Tibial artery (tissue), 4 donors: Measurements from ENCODE around the gene RIPK4.

Experiments
- DNase-seq, 2 donors: peaks; one replicate each; pipeline ENCODE4 v3.0.0-alpha.2; 2019
- H3K27ac ChIP-seq, 2 donors: fragments of 200-600 bp; sonication (generic) in 1 of 2; 1 replicate in 1 of 2; 2 replicates in 1 of 2; pipeline ENCODE4 v1.5.1; 2018 to 2019; ENCODE audit warnings: mild to moderate bottlenecking in 1 of 2
- H3K27me3 ChIP-seq, 2 donors: fragments of 200-600 bp; sonication (generic) in 1 of 2; one replicate each; pipeline versions ENCODE4 v1.5.1 to v1.6.0; 2016 to 2019
- H3K36me3 ChIP-seq, 3 donors: fragments of 200-600 bp; sonication (generic) in 2 of 3; one replicate each; pipeline ENCODE4 v1.5.1; 2016 to 2019; ENCODE audit warnings: mild to moderate bottlenecking in 2 of 3
- H3K4me1 ChIP-seq, 4 donors: fragments of 200-600 bp; sonication (generic) in 2 of 4; 1 replicate in 3 of 4; 2 replicates in 1 of 4; pipeline ENCODE4 v1.5.1; 2016 to 2019
- H3K4me3 ChIP-seq, 2 donors: fragments of 200-600 bp; sonication (generic) in 1 of 2; 1 replicate in 1 of 2; 2 replicates in 1 of 2; pipeline ENCODE4 v1.5.1; 2018 to 2019; ENCODE audit warnings: mild to moderate bottlenecking in 2 of 2
- H3K9me3 ChIP-seq, 3 donors: fragments of 200-600 bp; sonication (generic) in 1 of 3; one replicate each; pipeline ENCODE4 v1.5.1; 2016 to 2019
- intact Hi-C: fragments of 100-400 bp; cut with DNase I; formaldehyde crosslinking; loops from one replicate; pipeline ENCODE4 v1.15.0; 2023; ENCODE audit warnings: low total_unique reads
- TF ChIP-seq, protein P1 (sequence below), 2 experiments: fragments of 200-600 bp in 1 of 2; fragments of 450-650 bp in 1 of 2; IDR thresholded peaks; one replicate each; pipeline ENCODE4 v1.5.1; 2017 to 2019; ENCODE audit warnings: antibody characterized with exemption in 2 of 2, mild to moderate bottlenecking in 1 of 2, moderate library complexity in 1 of 2

The RIPK4 gene

GRCh38 chr21:41809891-41810596, 43.2 kb upstream of the RIPK4 start:
- intact Hi-C loops = no loop called here
- H3K36me3 ChIP-seq = peaks cover 13 to 54% (median 37%) of the 10 kb centered on the region in 3 donors
- TF ChIP-seq, protein P1, sequence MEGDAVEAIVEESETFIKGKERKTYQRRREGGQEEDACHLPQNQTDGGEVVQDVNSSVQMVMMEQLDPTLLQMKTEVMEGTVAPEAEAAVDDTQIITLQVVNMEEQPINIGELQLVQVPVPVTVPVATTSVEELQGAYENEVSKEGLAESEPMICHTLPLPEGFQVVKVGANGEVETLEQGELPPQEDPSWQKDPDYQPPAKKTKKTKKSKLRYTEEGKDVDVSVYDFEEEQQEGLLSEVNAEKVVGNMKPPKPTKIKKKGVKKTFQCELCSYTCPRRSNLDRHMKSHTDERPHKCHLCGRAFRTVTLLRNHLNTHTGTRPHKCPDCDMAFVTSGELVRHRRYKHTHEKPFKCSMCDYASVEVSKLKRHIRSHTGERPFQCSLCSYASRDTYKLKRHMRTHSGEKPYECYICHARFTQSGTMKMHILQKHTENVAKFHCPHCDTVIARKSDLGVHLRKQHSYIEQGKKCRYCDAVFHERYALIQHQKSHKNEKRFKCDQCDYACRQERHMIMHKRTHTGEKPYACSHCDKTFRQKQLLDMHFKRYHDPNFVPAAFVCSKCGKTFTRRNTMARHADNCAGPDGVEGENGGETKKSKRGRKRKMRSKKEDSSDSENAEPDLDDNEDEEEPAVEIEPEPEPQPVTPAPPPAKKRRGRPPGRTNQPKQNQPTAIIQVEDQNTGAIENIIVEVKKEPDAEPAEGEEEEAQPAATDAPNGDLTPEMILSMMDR (IDR thresholded peaks at IDR 0.05) = no peak
- H3K4me1 ChIP-seq = no peaks in the 10 kb centered on the region
- H3K27ac ChIP-seq = no peak overlapping the region
- no peak overlapping the region for H3K4me3 ChIP-seq
- no peaks in the 10 kb centered on the region for H3K27me3 ChIP-seq
- H3K9me3 ChIP-seq = no peaks in the 10 kb centered on the region
- DNase-seq = no peak

DNA sequence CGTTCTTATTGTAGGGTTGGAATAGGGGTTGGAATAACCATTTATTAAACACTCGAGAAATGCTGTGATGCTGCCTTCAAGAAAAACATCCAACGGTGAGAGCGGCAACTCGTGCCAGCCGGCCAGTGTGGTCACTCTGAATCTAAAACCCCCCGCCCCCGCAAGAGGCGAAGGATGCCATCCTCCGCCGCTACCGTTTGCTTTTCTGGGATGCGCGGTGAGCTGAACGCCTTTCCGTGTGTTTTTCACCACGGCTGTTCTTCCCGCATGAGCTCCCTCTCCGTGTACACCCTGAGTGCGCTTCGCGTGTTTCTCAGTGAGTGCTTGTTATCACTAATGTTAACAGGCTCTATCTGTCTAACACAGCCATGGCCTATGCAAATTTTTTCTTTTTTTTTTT, 42.0 kb upstream of the RIPK4 start:
- H3K27ac ChIP-seq = no peak overlapping the region
- H3K4me3 ChIP-seq = no peak overlapping the region
- no peaks in the 10 kb centered on the region for H3K9me3 ChIP-seq
- DNase-seq = no peak
- no peaks in the 10 kb centered on the region for H3K4me1 ChIP-seq
- peaks cover 8 to 50% (median 35%) of the 10 kb centered on the region in 3 donors for H3K36me3 ChIP-seq
- no peaks in the 10 kb centered on the region for H3K27me3 ChIP-seq
- TF ChIP-seq, protein P1 (IDR thresholded peaks at IDR 0.05) = no peak
- intact Hi-C loops = no loop called here

DNA sequence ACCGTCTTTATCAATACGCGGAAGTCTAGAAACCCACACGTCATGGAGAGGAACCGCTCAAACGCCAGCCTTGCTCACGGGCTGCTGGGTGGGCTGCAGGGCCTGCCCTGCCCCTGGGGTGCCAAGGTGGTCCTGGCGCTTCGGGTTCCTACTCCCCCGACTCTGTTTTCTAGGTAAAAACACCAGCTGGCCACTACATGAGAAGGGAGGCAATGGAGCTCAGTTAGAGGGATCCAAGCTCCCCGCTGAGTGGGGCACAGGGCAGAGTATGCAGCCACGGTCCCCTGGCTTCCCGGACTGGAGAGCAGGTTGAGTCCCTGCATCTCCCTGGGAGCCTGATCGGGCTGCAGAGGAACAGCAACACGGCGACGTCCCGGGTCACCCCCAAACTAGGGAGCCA, 41.2 kb upstream of the RIPK4 start:
- DNase-seq = no peak
- H3K9me3 ChIP-seq = no peaks in the 10 kb centered on the region
- H3K36me3 ChIP-seq = peaks cover 8 to 44% (median 32%) of the 10 kb centered on the region in 3 donors
- H3K4me3 ChIP-seq = no peak overlapping the region
- no peak overlapping the region for H3K27ac ChIP-seq
- peaks cover 0 to 5% (median 5%) of the 10 kb centered on the region in 4 donors for H3K4me1 ChIP-seq
- TF ChIP-seq, protein P1 (IDR thresholded peaks at IDR 0.05) = no peak
- intact Hi-C loops = no loop called here
- no peaks in the 10 kb centered on the region for H3K27me3 ChIP-seq

DNA sequence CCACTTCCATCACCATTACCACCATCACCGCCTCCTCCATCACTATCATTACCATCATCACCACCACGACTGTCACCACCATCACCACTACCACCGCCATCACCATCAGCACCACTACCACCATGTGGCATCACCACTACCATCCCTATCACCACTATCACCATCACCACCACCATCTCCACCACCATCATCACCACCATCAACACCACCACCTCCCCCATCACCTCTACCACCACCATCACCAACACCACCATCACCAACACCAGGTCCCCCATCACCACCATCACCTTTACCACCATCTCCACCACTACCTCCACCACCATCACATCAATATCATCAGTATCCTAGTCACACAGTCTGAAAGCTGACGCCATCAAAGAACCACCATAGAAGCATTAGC, 39.9 kb upstream of the RIPK4 start:
- intact Hi-C loops = no loop called here
- H3K4me3 ChIP-seq = no peak overlapping the region
- no peaks in the 10 kb centered on the region for H3K9me3 ChIP-seq
- TF ChIP-seq, protein P1 (IDR thresholded peaks at IDR 0.05) = no peak
- no peaks in the 10 kb centered on the region for H3K27me3 ChIP-seq
- H3K36me3 ChIP-seq = peaks cover 8 to 42% (median 19%) of the 10 kb centered on the region in 3 donors
- DNase-seq = no peak
- H3K4me1 ChIP-seq = peaks cover 0 to 18% (median 12%) of the 10 kb centered on the region in 4 donors
- no peak overlapping the region for H3K27ac ChIP-seq

GRCh38 chr21:41805643-41806042, 38.8 kb upstream of the RIPK4 start:
- Histone ChIP-seq H3K9me3 (no peaks in the 10 kb centered on the region), H3K27ac (no peak overlapping the region), H3K4me1 (peaks cover 0 to 18% (median 12%) of the 10 kb centered on the region in 4 donors), H3K4me3 (no peak overlapping the region), H3K36me3 (peaks cover 8 to 41% (median 15%) of the 10 kb centered on the region in 3 donors), H3K27me3 (no peaks in the 10 kb centered on the region)
- TF ChIP-seq, protein P1 (IDR thresholded peaks at IDR 0.05) = no peak
- no peak for DNase-seq
- intact Hi-C loops = no loop called here
